GM12878 (cell line): Measurements from ENCODE around the gene INSIG2.

Source experiments
- EGR1 ChIP-seq, 2 experiments: IDR thresholded peaks; 1 replicate in 1 of 2; 2 replicates in 1 of 2; pipeline ENCODE4 v1.6.1; 2011 to 2012; ENCODE audit warnings: low read depth in 2 of 2, low read length in 2 of 2, borderline replicate concordance in 1 of 2, mild to moderate bottlenecking in 1 of 2, moderate library complexity in 1 of 2
- POLR2A ChIP-seq: IDR thresholded peaks from 2 replicates; pipeline ENCODE4 v1.6.1; 2011; ENCODE audit warnings: low read depth, mild to moderate bottlenecking, low read length
- REST ChIP-seq: IDR thresholded peaks from 2 replicates; pipeline ENCODE4 v1.6.1; 2012; ENCODE audit warnings: mild to moderate bottlenecking, low read depth, low read length
- SMAD5 ChIP-seq: IDR thresholded peaks from 2 replicates; pipeline ENCODE4 v1.6.1; 2016; ENCODE audit warnings: antibody characterized with exemption, low read depth
- SP1 ChIP-seq: IDR thresholded peaks from one replicate; pipeline ENCODE4 v1.6.1; 2011; ENCODE audit warnings: low read depth, low read length
- YY1 ChIP-seq: IDR thresholded peaks from 2 replicates; pipeline ENCODE4 v1.6.1; 2011; ENCODE audit warnings: low read depth, mild to moderate bottlenecking, low read length

GRCh38 chr2:118133916-118134315 lies 45.6 kb downstream of the INSIG2 start:
- TF ChIP-seq REST = no peak
- TF ChIP-seq SMAD5 = no peak
- TF ChIP-seq POLR2A = no peak
- TF ChIP-seq YY1 = no peak
- no peak for TF ChIP-seq EGR1 (IDR thresholded peaks at IDR 0.05; ENCODE audit: borderline replicate concordance in 1 of 2, low read depth in 2 of 2, low read length in 2 of 2)
- TF ChIP-seq SP1 = no peak
